Measurements from ENCODE around the gene IRS1.

- TF ChIP-seq CTCF (conservative IDR thresholded peaks at IDR 0.05 in 1 of 2, IDR thresholded peaks at IDR 0.05 in 1 of 2; ENCODE audit: extremely low read depth in 1 of 2, insufficient read depth in 1 of 2, low read depth in 1 of 2, low read length in 2 of 2) (no peak), EZH2 (IDR thresholded peaks at IDR 0.05; ENCODE audit: borderline replicate concordance, low read length) (no peak)
These were observed 28.6 kb downstream of the IRS1 start for GRCh38 chr2:226771067-226771466.
